ENCODE data around the gene OR5P2.

DNA sequence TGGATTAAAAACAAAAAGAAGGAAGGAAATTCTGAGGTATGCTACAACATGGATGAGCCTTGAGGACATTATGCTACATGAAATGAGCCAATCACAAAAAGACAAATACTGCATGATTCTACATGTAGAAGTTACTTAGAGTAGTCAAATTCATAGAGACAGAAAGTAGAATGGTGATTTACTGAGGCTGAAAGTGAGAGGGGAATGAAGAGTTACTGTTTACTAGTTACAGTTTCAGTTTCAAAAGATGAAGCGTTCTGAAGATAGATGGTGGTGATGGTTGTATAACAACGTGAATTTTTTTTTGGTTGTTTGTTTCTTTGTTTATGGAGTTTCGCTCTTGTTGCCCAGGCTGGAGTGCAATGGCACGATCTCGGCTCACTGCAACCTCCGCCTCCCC, 9.5 kb downstream of the OR5P2 start:
- TF ChIP-seq ARNTL (CRISPR knock-in tag; IDR thresholded peaks at IDR 0.05; ENCODE audit: borderline replicate concordance, low read depth) (no peak), ZFP3 (CRISPR knock-in tag; IDR thresholded peaks at IDR 0.05) (no peak)

Data from SK-N-SH treated with all-trans-retinoic acid at 6 μM for 48 hours (cell line).